ENCODE results near the gene FAT1. TPM values are rescaled to one million over a fixed set of nuclear protein-coding genes. Genes with fewer than 3 reads are reported as not detected.

Gene FAT1
- total and polyA plus RNA-seq, 9 donors: 80.7 to 144 (median 124) TPM

- 98% methylated on average over 4 of the region's 5 CpGs for WGBS (ENCODE audit: insufficient coverage)
- Histone ChIP-seq H3K27ac (ENCODE audit: low read length) (peak overlapping the region; percentile 8), H3K4me1 (ENCODE audit: control insufficient read depth, insufficient read depth, low read length) (no peaks in the 10 kb centered on the region), H3K36me3 (ENCODE audit: control insufficient read depth, insufficient read depth, low read length) (no peaks in the 10 kb centered on the region), H3K4me3 (ENCODE audit: low read length) (no peak overlapping the region), H3K27me3 (ENCODE audit: control insufficient read depth, insufficient read depth, low read length) (no peaks in the 10 kb centered on the region), H3K9me3 (replicated peaks; ENCODE audit: control insufficient read depth, low read depth, low read length) (no peaks in the 10 kb centered on the region)
- DNase-seq: no peak
These were observed 72.5 kb downstream of the FAT1 start for GRCh38 chr4:186651181-186651603.

DNA sequence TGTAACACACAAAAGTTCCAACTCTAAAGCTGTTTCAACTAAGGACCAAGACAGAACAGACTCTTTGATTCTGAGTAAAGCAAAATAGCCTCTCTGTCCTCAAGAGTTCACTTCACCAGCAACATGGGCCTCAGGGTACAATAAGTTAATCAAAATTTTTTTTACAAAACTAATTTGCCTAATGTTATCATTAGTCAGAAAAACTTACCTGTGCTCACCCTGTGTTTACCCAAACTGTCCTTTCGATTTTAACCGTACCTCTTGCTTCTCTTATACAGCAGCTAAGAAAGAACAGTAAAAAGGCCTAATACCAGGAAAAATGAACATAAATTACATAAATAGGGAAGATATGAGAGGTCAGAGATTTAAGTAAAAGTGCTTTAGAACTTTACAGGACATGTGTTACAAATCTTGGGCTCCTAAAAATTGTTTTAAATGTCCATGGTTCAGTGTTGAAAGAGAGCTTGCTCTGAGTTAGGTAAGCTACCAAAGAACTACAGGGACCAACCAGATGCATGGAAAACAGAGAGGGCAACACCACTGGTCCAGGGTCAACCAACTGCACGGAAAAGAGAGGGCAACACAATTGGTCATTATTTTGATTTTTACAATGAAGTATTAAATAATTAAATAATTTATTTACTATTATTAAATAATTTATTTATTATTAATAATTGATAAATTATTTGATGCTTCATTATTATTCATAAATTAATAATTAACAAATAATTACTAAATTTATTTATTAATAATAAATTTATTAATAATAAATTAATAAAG lies 73.1 kb downstream of the FAT1 start:
- no peaks in the 10 kb centered on the region for H3K27me3 ChIP-seq (ENCODE audit: control insufficient read depth, insufficient read depth, low read length)
- no CpG with 5 or more reads among the region's 3 CpGs for WGBS (ENCODE audit: insufficient coverage)
- no peak for DNase-seq
- H3K9me3 ChIP-seq (replicated peaks; ENCODE audit: control insufficient read depth, low read depth, low read length): no peaks in the 10 kb centered on the region
- no peak overlapping the region for H3K4me3 ChIP-seq (ENCODE audit: low read length)
- no peak overlapping the region for H3K27ac ChIP-seq (ENCODE audit: low read length)
- no peaks in the 10 kb centered on the region for H3K36me3 ChIP-seq (ENCODE audit: control insufficient read depth, insufficient read depth, low read length)
- no peaks in the 10 kb centered on the region for H3K4me1 ChIP-seq (ENCODE audit: control insufficient read depth, insufficient read depth, low read length)

- no peaks in the 10 kb centered on the region for H3K9me3 ChIP-seq (replicated peaks; ENCODE audit: control insufficient read depth, low read depth, low read length)
- no peaks in the 10 kb centered on the region for H3K4me1 ChIP-seq (ENCODE audit: control insufficient read depth, insufficient read depth, low read length)
- H3K27ac ChIP-seq (ENCODE audit: low read length): no peak overlapping the region
- no peaks in the 10 kb centered on the region for H3K36me3 ChIP-seq (ENCODE audit: control insufficient read depth, insufficient read depth, low read length)
- WGBS (ENCODE audit: insufficient coverage): no CpG with 5 or more reads among the region's 4 CpGs
- H3K27me3 ChIP-seq (ENCODE audit: control insufficient read depth, insufficient read depth, low read length): no peaks in the 10 kb centered on the region
- no peak overlapping the region for H3K4me3 ChIP-seq (ENCODE audit: low read length)
- no peak for DNase-seq
These were observed 75.8 kb downstream of the FAT1 start for GRCh38 chr4:186647821-186648220.

DNA sequence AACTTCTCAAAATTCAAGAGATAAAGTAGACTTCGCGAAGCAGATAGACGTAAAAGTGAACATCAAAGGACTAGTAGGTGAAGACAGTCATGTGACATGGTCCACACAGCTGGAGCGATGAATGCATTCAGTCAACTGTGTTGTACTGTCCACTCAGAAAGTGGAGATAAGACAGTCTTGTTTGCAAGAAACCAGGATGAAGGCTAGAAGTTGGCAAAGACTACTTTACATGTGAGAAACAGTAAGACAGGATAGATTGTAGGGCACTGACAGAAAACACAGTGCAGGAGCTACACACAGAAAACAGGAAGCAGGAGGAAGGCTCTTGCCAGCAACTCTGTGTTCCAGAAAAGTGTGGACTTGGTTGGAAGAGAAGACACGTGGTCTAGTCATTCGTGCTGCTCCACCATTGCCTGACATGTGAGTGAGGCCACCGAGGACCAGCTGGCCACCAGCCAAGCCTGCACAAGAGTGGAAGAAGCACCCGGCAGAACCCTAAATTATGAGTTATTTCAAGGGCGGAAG lies 78.9 kb downstream of the FAT1 start:
- Histone ChIP-seq H3K27me3 (ENCODE audit: control insufficient read depth, insufficient read depth, low read length) (no peaks in the 10 kb centered on the region), H3K4me1 (ENCODE audit: control insufficient read depth, insufficient read depth, low read length) (no peaks in the 10 kb centered on the region), H3K9me3 (replicated peaks; ENCODE audit: control insufficient read depth, low read depth, low read length) (no peaks in the 10 kb centered on the region), H3K36me3 (ENCODE audit: control insufficient read depth, insufficient read depth, low read length) (peaks cover 5% of the 10 kb centered on the region), H3K27ac (ENCODE audit: low read length) (no peak overlapping the region), H3K4me3 (ENCODE audit: low read length) (no peak overlapping the region)
- 84% methylated on average over 7 of the region's 9 CpGs for WGBS (ENCODE audit: insufficient coverage)
- no peak for DNase-seq

GRCh38 chr4:186644311-186644638 lies 79.4 kb downstream of the FAT1 start:
- Histone ChIP-seq H3K27ac (ENCODE audit: low read length) (no peak overlapping the region), H3K4me1 (ENCODE audit: control insufficient read depth, insufficient read depth, low read length) (no peaks in the 10 kb centered on the region), H3K36me3 (ENCODE audit: control insufficient read depth, insufficient read depth, low read length) (peaks cover 6% of the 10 kb centered on the region), H3K9me3 (replicated peaks; ENCODE audit: control insufficient read depth, low read depth, low read length) (no peaks in the 10 kb centered on the region), H3K27me3 (ENCODE audit: control insufficient read depth, insufficient read depth, low read length) (no peaks in the 10 kb centered on the region), H3K4me3 (ENCODE audit: low read length) (no peak overlapping the region)
- no peak for DNase-seq
- no CpG with 5 or more reads among the region's 2 CpGs for WGBS (ENCODE audit: insufficient coverage)

- H3K9me3 ChIP-seq (replicated peaks; ENCODE audit: control insufficient read depth, low read depth, low read length): no peaks in the 10 kb centered on the region
- 76% methylated on average over 6 of the region's 14 CpGs for WGBS (ENCODE audit: insufficient coverage)
- no peak overlapping the region for H3K27ac ChIP-seq (ENCODE audit: low read length)
- no peak overlapping the region for H3K4me3 ChIP-seq (ENCODE audit: low read length)
- H3K4me1 ChIP-seq (ENCODE audit: control insufficient read depth, insufficient read depth, low read length): no peaks in the 10 kb centered on the region
- no peaks in the 10 kb centered on the region for H3K27me3 ChIP-seq (ENCODE audit: control insufficient read depth, insufficient read depth, low read length)
- DNase-seq: no peak
- peaks cover 9% of the 10 kb centered on the region for H3K36me3 ChIP-seq (ENCODE audit: control insufficient read depth, insufficient read depth, low read length)
These were observed 80.0 kb downstream of the FAT1 start for GRCh38 chr4:186643501-186644310.

- 89% methylated on average over 10 of the region's 11 CpGs for WGBS (ENCODE audit: insufficient coverage)
- H3K27me3 ChIP-seq (ENCODE audit: control insufficient read depth, insufficient read depth, low read length): no peaks in the 10 kb centered on the region
- no peaks in the 10 kb centered on the region for H3K4me1 ChIP-seq (ENCODE audit: control insufficient read depth, insufficient read depth, low read length)
- no peak overlapping the region for H3K4me3 ChIP-seq (ENCODE audit: low read length)
- peaks cover 10% of the 10 kb centered on the region for H3K36me3 ChIP-seq (ENCODE audit: control insufficient read depth, insufficient read depth, low read length)
- H3K27ac ChIP-seq (ENCODE audit: low read length): no peak overlapping the region
- no peaks in the 10 kb centered on the region for H3K9me3 ChIP-seq (replicated peaks; ENCODE audit: control insufficient read depth, low read depth, low read length)
- DNase-seq: peak; percentile 9
These were observed 80.7 kb downstream of the FAT1 start for GRCh38 chr4:186642998-186643397.

- Histone ChIP-seq H3K36me3 (ENCODE audit: control insufficient read depth, insufficient read depth, low read length) (peaks cover 10% of the 10 kb centered on the region), H3K4me1 (ENCODE audit: control insufficient read depth, insufficient read depth, low read length) (no peaks in the 10 kb centered on the region), H3K4me3 (ENCODE audit: low read length) (no peak overlapping the region), H3K27me3 (ENCODE audit: control insufficient read depth, insufficient read depth, low read length) (no peaks in the 10 kb centered on the region), H3K27ac (ENCODE audit: low read length) (no peak overlapping the region), H3K9me3 (replicated peaks; ENCODE audit: control insufficient read depth, low read depth, low read length) (no peaks in the 10 kb centered on the region)
- DNase-seq: no peak
- WGBS (ENCODE audit: insufficient coverage): 84% methylated on average over 10 of the region's 15 CpGs
These were observed 81.1 kb downstream of the FAT1 start for GRCh38 chr4:186642530-186642929.

- Histone ChIP-seq H3K9me3 (replicated peaks; ENCODE audit: control insufficient read depth, low read depth, low read length) (no peaks in the 10 kb centered on the region), H3K4me1 (ENCODE audit: control insufficient read depth, insufficient read depth, low read length) (no peaks in the 10 kb centered on the region), H3K36me3 (ENCODE audit: control insufficient read depth, insufficient read depth, low read length) (peaks cover 27% of the 10 kb centered on the region), H3K4me3 (ENCODE audit: low read length) (no peak overlapping the region), H3K27ac (ENCODE audit: low read length) (no peak overlapping the region), H3K27me3 (ENCODE audit: control insufficient read depth, insufficient read depth, low read length) (no peaks in the 10 kb centered on the region)
- DNase-seq: no peak
- WGBS (ENCODE audit: insufficient coverage): 83% methylated on average over 2 of the region's 10 CpGs
These were observed 89.0 kb downstream of the FAT1 start for GRCh38 chr4:186634591-186635128.

GRCh38 chr4:186633844-186634243 lies 89.8 kb downstream of the FAT1 start:
- Histone ChIP-seq H3K27me3 (ENCODE audit: control insufficient read depth, insufficient read depth, low read length) (no peaks in the 10 kb centered on the region), H3K36me3 (ENCODE audit: control insufficient read depth, insufficient read depth, low read length) (peaks cover 28% of the 10 kb centered on the region), H3K9me3 (replicated peaks; ENCODE audit: control insufficient read depth, low read depth, low read length) (no peaks in the 10 kb centered on the region), H3K4me1 (ENCODE audit: control insufficient read depth, insufficient read depth, low read length) (no peaks in the 10 kb centered on the region), H3K27ac (ENCODE audit: low read length) (no peak overlapping the region), H3K4me3 (ENCODE audit: low read length) (no peak overlapping the region)
- DNase-seq: no peak

Data from muscle of leg (tissue), 11 donors.